Subcutaneous adipose tissue (tissue), 4 donors: ENCODE measurements around the gene ZDHHC1. TPM values are rescaled to one million over a fixed set of nuclear protein-coding genes. Genes with fewer than 3 reads are reported as not detected.

Experiments
- CTCF ChIP-seq: fragments of 450-650 bp; IDR thresholded peaks from one replicate; pipeline ENCODE4 v1.5.1; 2016; ENCODE audit warnings: low read depth, mild to moderate bottlenecking, control low read depth, antibody characterized with exemption, moderate library complexity
- total RNA-seq, 4 donors: library from RNA; depleted of rRNA; stranded (reverse); fragments of >200 nt; gene quantifications; one replicate each; pipeline ENCODE4 v1.1.0, GENCODE V29; 2016

Gene ZDHHC1
- total RNA-seq, 4 donors from 2014 or later: 8.6 to 13.0 (median 11.4) TPM

GRCh38 chr16:67442581-67443255 lies 26.4 kb upstream of the ZDHHC1 start:
- no peak for TF ChIP-seq CTCF

GRCh38 chr16:67441907-67442306 lies 25.6 kb upstream of the ZDHHC1 start:
- TF ChIP-seq CTCF: no peak

- no peak for TF ChIP-seq CTCF
These were observed 25.0 kb upstream of the ZDHHC1 start for GRCh38 chr16:67441271-67441753.

- no peak for TF ChIP-seq CTCF
These were observed 22.6 kb upstream of the ZDHHC1 start for GRCh38 chr16:67438824-67439393.

GRCh38 chr16:67438098-67438791 lies 22.0 kb upstream of the ZDHHC1 start:
- no peak for TF ChIP-seq CTCF

- TF ChIP-seq CTCF: no peak
These were observed 21.2 kb upstream of the ZDHHC1 start for GRCh38 chr16:67437513-67437912.

GRCh38 chr16:67436640-67437193 lies 20.4 kb upstream of the ZDHHC1 start:
- no peak for TF ChIP-seq CTCF
